ENCODE data around the gene CDH23. TPM values are rescaled to one million over a fixed set of nuclear protein-coding genes. Genes with fewer than 3 reads are reported as not detected.

CDH23 gene
- total and polyA plus RNA-seq, 2 donors (not counting 1 experiment from before 2014, with no cell fraction given): 0.01 to 0.17 TPM

GRCh38 chr10:71765176-71765904 lies 368.6 kb downstream of the CDH23 start:
- peak; percentile 21 to 69 for DNase-seq (ENCODE audit: low read depth in 2 of 2)
- peaks cover 3% of the 10 kb centered on the region for H3K36me3 ChIP-seq (ENCODE audit: control insufficient read depth, insufficient read depth, low read length)
- no peak overlapping the region for H3K4me3 ChIP-seq (replicated peaks in 1 of 4; ENCODE audit: control extremely low read depth in 1 of 4, insufficient read depth in 1 of 4, low read depth in 3 of 4, low read length in 4 of 4)
- no peaks in the 10 kb centered on the region for H4K20me1 ChIP-seq (ENCODE audit: control insufficient read depth, extremely low read depth, insufficient read depth, low read length)
- no peak overlapping the region for H3K4me2 ChIP-seq (ENCODE audit: extremely low read depth, insufficient read depth, low read length)
- no peaks in the 10 kb centered on the region for H3K9me3 ChIP-seq (ENCODE audit: control insufficient read depth, insufficient read depth, low read depth, low read length)
- no peak overlapping the region for H2AFZ ChIP-seq (ENCODE audit: low read length)
- H3K27me3 ChIP-seq (ENCODE audit: control insufficient read depth, insufficient read depth, low read length): no peaks in the 10 kb centered on the region
- peak overlapping the region; percentile 18 for H3K27ac ChIP-seq (ENCODE audit: insufficient read depth, low read length)
- no peak overlapping the region for H3K9ac ChIP-seq (ENCODE audit: insufficient read depth, low read length)
- H3K79me2 ChIP-seq (ENCODE audit: control insufficient read depth, insufficient read depth, low read length): peaks cover 2% of the 10 kb centered on the region
- peaks cover 41% of the 10 kb centered on the region for H3K4me1 ChIP-seq (ENCODE audit: control insufficient read depth, extremely low read depth, insufficient read depth, low read length)
- TF ChIP-seq EZH2 (IDR thresholded peaks at IDR 0.05; ENCODE audit: low read length, missing control alignments): no peak
- TF ChIP-seq CTCF (conservative IDR thresholded peaks at IDR 0.05 in 1 of 2, IDR thresholded peaks at IDR 0.05 in 1 of 2; ENCODE audit: low read depth in 1 of 2, low read length in 2 of 2): no peak

- H3K27ac ChIP-seq (ENCODE audit: insufficient read depth, low read length): peak overlapping the region; percentile 74
- TF ChIP-seq CTCF (conservative IDR thresholded peaks at IDR 0.05 in 1 of 2, IDR thresholded peaks at IDR 0.05 in 1 of 2; ENCODE audit: low read depth in 1 of 2, low read length in 2 of 2) (no peak), EZH2 (IDR thresholded peaks at IDR 0.05; ENCODE audit: low read length, missing control alignments) (no peak)
- H3K27me3 ChIP-seq (ENCODE audit: control insufficient read depth, insufficient read depth, low read length): no peaks in the 10 kb centered on the region
- H3K79me2 ChIP-seq (ENCODE audit: control insufficient read depth, insufficient read depth, low read length): peaks cover 2% of the 10 kb centered on the region
- no peak overlapping the region for H3K9ac ChIP-seq (ENCODE audit: insufficient read depth, low read length)
- H3K4me2 ChIP-seq (ENCODE audit: extremely low read depth, insufficient read depth, low read length): peak overlapping the region; percentile 25
- no peak overlapping the region for H3K4me3 ChIP-seq (replicated peaks in 1 of 4; ENCODE audit: control extremely low read depth in 1 of 4, insufficient read depth in 1 of 4, low read depth in 3 of 4, low read length in 4 of 4)
- no peaks in the 10 kb centered on the region for H3K9me3 ChIP-seq (ENCODE audit: control insufficient read depth, insufficient read depth, low read depth, low read length)
- H3K36me3 ChIP-seq (ENCODE audit: control insufficient read depth, insufficient read depth, low read length): peaks cover 3% of the 10 kb centered on the region
- DNase-seq (ENCODE audit: low read depth in 2 of 2): no peak
- H2AFZ ChIP-seq (ENCODE audit: low read length): no peak overlapping the region
- no peaks in the 10 kb centered on the region for H4K20me1 ChIP-seq (ENCODE audit: control insufficient read depth, extremely low read depth, insufficient read depth, low read length)
- H3K4me1 ChIP-seq (ENCODE audit: control insufficient read depth, extremely low read depth, insufficient read depth, low read length): peaks cover 42% of the 10 kb centered on the region
Observed at GRCh38 chr10:71765906-71766716, 369.4 kb downstream of the CDH23 start.

- Histone ChIP-seq H3K27ac (ENCODE audit: insufficient read depth, low read length) (peak overlapping the region; percentile 74), H2AFZ (ENCODE audit: low read length) (no peak overlapping the region), H3K4me1 (ENCODE audit: control insufficient read depth, extremely low read depth, insufficient read depth, low read length) (peaks cover 47% of the 10 kb centered on the region), H3K79me2 (ENCODE audit: control insufficient read depth, insufficient read depth, low read length) (peaks cover 2% of the 10 kb centered on the region), H3K9ac (ENCODE audit: insufficient read depth, low read length) (peak overlapping the region; percentile 34), H3K9me3 (ENCODE audit: control insufficient read depth, insufficient read depth, low read depth, low read length) (no peaks in the 10 kb centered on the region), H3K36me3 (ENCODE audit: control insufficient read depth, insufficient read depth, low read length) (peaks cover 1% of the 10 kb centered on the region), H3K4me2 (ENCODE audit: extremely low read depth, insufficient read depth, low read length) (peak overlapping the region; percentile 63), H3K27me3 (ENCODE audit: control insufficient read depth, insufficient read depth, low read length) (no peaks in the 10 kb centered on the region), H3K4me3 (replicated peaks in 1 of 4; ENCODE audit: control extremely low read depth in 1 of 4, insufficient read depth in 1 of 4, low read depth in 3 of 4, low read length in 4 of 4) (no peak overlapping the region), H4K20me1 (ENCODE audit: control insufficient read depth, extremely low read depth, insufficient read depth, low read length) (no peaks in the 10 kb centered on the region)
- peak; percentile 92 to 98 for DNase-seq (ENCODE audit: low read depth in 2 of 2)
- TF ChIP-seq CTCF (conservative IDR thresholded peaks at IDR 0.05 in 1 of 2, IDR thresholded peaks at IDR 0.05 in 1 of 2; ENCODE audit: low read depth in 1 of 2, low read length in 2 of 2): no peak
- TF ChIP-seq EZH2 (IDR thresholded peaks at IDR 0.05; ENCODE audit: low read length, missing control alignments): no peak
Observed at GRCh38 chr10:71766717-71767419, 370.1 kb downstream of the CDH23 start.

Data from fibroblast of lung (primary cell).